ENCODE data around the gene SELENOO. TPM values are rescaled to one million over a fixed set of nuclear protein-coding genes. Genes with fewer than 3 reads are reported as not detected.
A peak's percentile ranks its signal among the peaks of the same experiment; 100 is the strongest.
"Not testable (repeated sequence)": the region's sequence is repeated elsewhere in the genome, so short reads cannot be mapped to it uniquely, and the experiment has no call there.

Gene SELENOO
- total and polyA plus RNA-seq, 12 donors: 9.6 to 29.8 (median 12.2) TPM

- no peak for TF ChIP-seq CTCF (IDR thresholded peaks at IDR 0.05)
- WGBS, 2 donors: 86 to 87% methylated on average over 10 of the region's 10 CpGs
- no peak for DNase-seq
- Histone ChIP-seq H3K9me3 (no peaks in the 10 kb centered on the region), H3K4me3 (no peak overlapping the region), H3K27me3 (peaks cover 0 to 28% (median 16%) of the 10 kb centered on the region in 7 donors), H3K4me1 (no peaks in the 10 kb centered on the region), H3K36me3 (no peaks in the 10 kb centered on the region), H3K27ac (no peak overlapping the region)
- intact Hi-C loops (cut with DNase I): no loop called here
- ATAC-seq: peak in 1 of 8 donors; percentile 10
Measured at GRCh38 chr22:50162391-50162956, 38.3 kb upstream of the SELENOO start.

GRCh38 chr22:50165436-50166123 is 35.2 kb upstream of the SELENOO start:
- ATAC-seq: no peak
- 96% methylated on average over 28 of the region's 28 CpGs for WGBS, 2 donors
- H3K36me3 ChIP-seq: no peaks in the 10 kb centered on the region
- no peak overlapping the region for H3K4me3 ChIP-seq
- TF ChIP-seq CTCF (IDR thresholded peaks at IDR 0.05): no peak
- peaks cover 0 to 7% (median 5%) of the 10 kb centered on the region in 9 donors for H3K4me1 ChIP-seq
- no peak for DNase-seq
- no peak overlapping the region for H3K27ac ChIP-seq
- intact Hi-C loops (cut with DNase I): no loop called here
- no peaks in the 10 kb centered on the region for H3K9me3 ChIP-seq
- H3K27me3 ChIP-seq: peaks cover 0 to 25% (median 17%) of the 10 kb centered on the region in 7 donors

GRCh38 chr22:50167689-50168489 is 32.9 kb upstream of the SELENOO start:
- H3K36me3 ChIP-seq: no peaks in the 10 kb centered on the region
- no peak overlapping the region for H3K27ac ChIP-seq
- no peak for TF ChIP-seq CTCF (IDR thresholded peaks at IDR 0.05)
- no peak overlapping the region for H3K4me3 ChIP-seq
- no peaks in the 10 kb centered on the region for H3K9me3 ChIP-seq
- H3K27me3 ChIP-seq: peaks cover 5 to 45% (median 33%) of the 10 kb centered on the region in 7 donors
- 31 to 40% methylated on average over 11 of the region's 11 CpGs for WGBS, 2 donors
- no peak for DNase-seq
- no peak for ATAC-seq
- peaks cover 0 to 13% (median 6%) of the 10 kb centered on the region in 9 donors for H3K4me1 ChIP-seq
- intact Hi-C loops (cut with DNase I): no loop called here

- 30 to 47% methylated on average over 5 of the region's 5 CpGs for WGBS, 2 donors
- H3K4me3 ChIP-seq; H3K36me3 ChIP-seq; intact Hi-C loops (cut with DNase I); DNase-seq; H3K9me3 ChIP-seq; ATAC-seq; H3K27ac ChIP-seq: not testable (repeated sequence)
- peaks cover 0 to 13% (median 6%) of the 10 kb centered on the region in 9 donors for H3K4me1 ChIP-seq
- peaks cover 5 to 45% (median 35%) of the 10 kb centered on the region in 7 donors for H3K27me3 ChIP-seq
Measured at GRCh38 chr22:50168490-50169180, 32.2 kb upstream of the SELENOO start.

Data from heart right ventricle (tissue), 16 donors.